SU-DHL-6 (cell line): ENCODE data around the gene NREP.

Source experiments
- CTCF ChIP-seq: fragments of 200-600 bp; sonication (generic); IDR thresholded peaks from one replicate; pipeline ENCODE4 v1.5.1; 2017; ENCODE audit warnings: antibody characterized with exemption, mild to moderate bottlenecking, low read length, moderate library complexity; ENCODE audit not compliant: insufficient read depth, poor library complexity, severe bottlenecking
- EZH2phosphoT487 ChIP-seq: fragments of 200-600 bp; sonication (generic), shearing (Covaris generic); conservative IDR thresholded peaks from 2 replicates; pipeline ENCODE4 v1.6.1; 2018; ENCODE audit warnings: mild to moderate bottlenecking, antibody characterized with exemption, low read length, moderate library complexity, mixed read lengths

GRCh38 chr5:111737716-111738115 is 19.3 kb downstream of the NREP start:
- TF ChIP-seq CTCF (no peak), EZH2phosphoT487 (no peak)
